HG03342 (cell line): ENCODE results near the gene WNT4.

Source experiments
- ATAC-seq: cut with Tn5 transposase; IDR thresholded peaks from one replicate; pipeline ENCODE4 v1.9.1; 2021; ENCODE audit warnings: mild to moderate bottlenecking, moderate library complexity; ENCODE audit not compliant: unreplicated experiment

WNT4 gene

GRCh38 chr1:22143065-22144033 is at the start of gene WNT4:
Gene WNT4 (minus strand): TSS chr1:22143097. CDS start chr1:22142922, 175 bp downstream.
- peak; percentile 48 for ATAC-seq

GRCh38 chr1:22190731-22191130 is 47.8 kb upstream of the WNT4 start:
- ATAC-seq, result no peak

GRCh38 chr1:22190251-22190650 is 47.4 kb upstream of the WNT4 start:
- no peak for ATAC-seq

GRCh38 chr1:22189619-22190018 is 46.7 kb upstream of the WNT4 start:
- ATAC-seq, result no peak

GRCh38 chr1:22188914-22189313 is 46.0 kb upstream of the WNT4 start:
- no peak for ATAC-seq

GRCh38 chr1:22188436-22188835 is 45.5 kb upstream of the WNT4 start:
- ATAC-seq, result no peak

- no peak for ATAC-seq
These were observed 43.4 kb upstream of the WNT4 start for GRCh38 chr1:22186311-22186710.

GRCh38 chr1:22184892-22185612 is 42.2 kb upstream of the WNT4 start:
- ATAC-seq, result no peak

GRCh38 chr1:22184454-22184853 is 41.6 kb upstream of the WNT4 start:
- no peak for ATAC-seq

GRCh38 chr1:22182715-22183114 is 39.8 kb upstream of the WNT4 start:
- no peak for ATAC-seq

- no peak for ATAC-seq
These were observed 36.4 kb upstream of the WNT4 start for GRCh38 chr1:22179197-22179803.

- ATAC-seq, result no peak
These were observed 34.6 kb upstream of the WNT4 start for GRCh38 chr1:22177354-22178003.

- ATAC-seq, result peak; percentile 71
These were observed 33.4 kb upstream of the WNT4 start for GRCh38 chr1:22176258-22176657.

- ATAC-seq, result no peak
These were observed 31.7 kb upstream of the WNT4 start for GRCh38 chr1:22174446-22175220.

GRCh38 chr1:22171951-22172715 is 29.2 kb upstream of the WNT4 start:
- ATAC-seq, result no peak

- ATAC-seq, result no peak
These were observed 26.9 kb upstream of the WNT4 start for GRCh38 chr1:22169816-22170215.

- ATAC-seq, result no peak
These were observed 25.6 kb upstream of the WNT4 start for GRCh38 chr1:22168412-22168973.

GRCh38 chr1:22166439-22166838 is 23.5 kb upstream of the WNT4 start:
- ATAC-seq, result no peak
